ENCODE results near the gene OTC.

OTC gene

DNA sequence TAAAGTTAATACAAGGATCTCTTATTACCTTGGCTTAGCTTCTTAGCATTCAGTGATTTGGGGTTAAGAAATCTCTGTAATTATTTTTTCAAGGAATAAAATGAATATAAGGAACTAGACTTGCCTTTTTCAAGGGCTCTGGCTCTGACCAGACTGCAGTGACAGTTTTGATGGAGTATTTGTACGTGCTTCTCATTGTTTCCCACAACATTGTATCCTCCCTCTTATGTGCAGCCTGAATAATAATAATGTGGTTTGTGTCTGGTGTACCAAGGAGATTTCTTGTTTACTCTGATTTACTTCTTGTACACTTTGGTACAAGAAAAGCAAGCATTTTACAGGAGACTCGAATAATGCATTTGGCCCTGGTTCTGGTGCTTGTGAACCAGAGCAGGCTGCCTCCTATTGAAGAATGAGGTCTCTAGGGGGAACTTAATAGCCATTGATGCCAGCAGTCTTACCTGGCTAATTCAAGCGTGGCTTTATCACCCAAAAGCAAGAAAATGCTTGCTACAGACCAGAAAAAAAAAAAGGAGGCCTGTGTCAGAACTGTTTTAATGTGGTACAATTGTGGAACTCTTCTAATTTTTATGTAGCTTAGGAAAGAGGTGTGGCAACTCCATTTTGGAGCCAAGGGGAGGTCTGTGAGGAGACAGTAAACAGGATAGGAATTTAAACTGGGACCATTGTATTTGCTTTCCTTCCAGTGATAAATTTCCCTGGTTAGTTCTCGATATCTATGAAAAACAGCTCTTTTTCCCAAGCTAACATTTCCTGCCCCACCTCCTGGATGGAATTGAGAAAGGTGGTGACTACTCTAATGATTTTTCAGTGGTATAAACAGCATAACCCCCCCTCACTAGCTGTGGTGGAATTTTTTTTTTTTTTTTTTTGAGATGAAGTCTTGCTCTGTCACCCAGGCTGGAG is 5.6 kb downstream of the OTC start:
- DNase-seq = no peak

DNA sequence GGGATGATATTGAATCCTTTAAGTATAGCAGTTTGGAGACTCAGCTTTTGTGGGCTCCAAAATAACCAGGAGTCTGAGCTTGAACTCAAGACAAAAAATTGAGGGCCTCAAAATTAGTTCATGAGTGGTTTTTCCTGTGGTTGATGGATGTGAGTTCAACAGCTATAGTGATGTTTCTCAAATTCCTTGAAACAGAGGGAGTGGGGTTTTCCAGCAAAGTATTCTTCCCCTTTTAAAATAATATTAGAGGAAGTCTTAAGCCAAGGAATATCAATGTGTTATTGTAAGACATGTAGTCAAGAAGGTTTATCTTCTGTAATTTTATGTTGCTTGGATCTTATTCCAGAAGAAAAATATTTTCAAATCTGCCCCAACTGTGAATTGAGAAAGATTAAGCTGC is 10.6 kb downstream of the OTC start:
- DNase-seq = no peak

DNA sequence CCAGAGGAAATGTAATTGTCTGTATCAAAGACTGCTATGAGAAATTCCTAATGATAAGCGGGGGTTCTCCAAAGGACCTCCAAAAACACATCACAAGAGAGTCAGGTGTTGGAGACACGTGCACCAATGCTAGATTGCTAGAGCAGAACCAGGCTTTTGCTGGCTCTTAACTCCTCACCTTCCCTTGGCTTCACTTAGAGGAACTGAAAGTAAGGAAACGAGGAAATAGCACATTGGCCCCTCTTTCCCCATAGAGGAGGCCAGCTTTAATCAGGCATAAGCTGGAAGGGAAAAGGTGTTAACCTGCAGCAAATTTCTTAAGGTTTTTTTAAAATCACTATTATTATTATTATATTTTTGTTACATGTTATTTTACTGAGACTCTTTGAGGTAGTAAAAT is 13.6 kb downstream of the OTC start:
- DNase-seq = no peak

DNA sequence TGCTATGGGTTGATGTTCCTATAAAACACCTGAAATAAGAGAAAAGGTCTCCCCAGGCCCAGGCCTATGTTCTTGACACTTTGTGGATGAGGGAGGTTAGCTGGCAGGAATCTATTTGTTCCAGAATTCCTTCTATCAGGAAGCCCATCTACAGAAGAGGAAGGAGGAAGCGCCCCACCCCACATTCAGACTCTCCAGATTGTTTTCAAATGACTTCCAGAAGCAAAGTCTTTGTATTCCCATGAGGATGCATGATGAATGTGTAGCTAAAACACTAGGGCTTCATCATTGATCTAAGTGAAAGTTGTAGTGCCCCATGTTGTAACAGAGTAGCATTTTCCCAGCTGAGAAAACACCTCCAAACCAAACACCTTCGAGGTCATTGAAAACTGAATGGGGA is 16.4 kb downstream of the OTC start:
- no peak for DNase-seq

DNA sequence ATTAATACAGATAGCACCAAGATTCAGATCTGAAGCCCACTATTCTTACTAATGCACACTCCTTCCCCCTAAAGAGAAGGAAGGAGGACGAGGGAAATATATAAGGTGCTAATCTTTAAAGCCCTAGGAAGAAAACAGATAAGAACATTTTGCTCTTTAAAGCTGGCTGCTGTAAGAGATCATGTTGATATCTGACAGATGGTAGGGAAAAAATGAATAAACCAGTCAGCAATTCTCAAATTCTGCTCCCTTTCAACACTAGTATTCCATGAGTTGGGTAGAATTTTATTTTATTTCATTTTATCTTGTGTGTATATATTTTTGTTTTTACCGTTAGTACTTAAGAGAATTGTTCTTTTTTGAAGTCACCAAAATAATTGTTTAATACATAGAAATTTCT is 19.2 kb downstream of the OTC start:
- DNase-seq = no peak

DNA sequence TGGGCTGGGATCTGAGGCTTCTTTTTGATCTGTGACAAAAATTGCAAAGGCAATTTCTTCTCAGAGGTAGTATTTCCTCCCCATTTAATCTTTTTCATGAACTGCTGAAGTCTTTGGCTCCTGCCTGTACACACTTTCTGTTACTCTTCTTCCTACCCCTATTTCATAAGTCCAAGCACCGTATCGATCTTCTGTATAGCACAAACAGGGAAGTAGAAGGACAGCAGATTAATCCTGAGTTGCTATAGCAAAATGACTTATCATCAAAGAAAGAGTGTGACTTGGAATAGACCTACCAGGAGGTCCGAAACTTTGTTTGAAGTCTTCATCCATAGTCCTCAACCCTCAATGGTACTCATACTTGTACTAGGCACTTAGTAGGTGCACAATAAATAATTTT is 22.0 kb downstream of the OTC start:
- DNase-seq = no peak

DNA sequence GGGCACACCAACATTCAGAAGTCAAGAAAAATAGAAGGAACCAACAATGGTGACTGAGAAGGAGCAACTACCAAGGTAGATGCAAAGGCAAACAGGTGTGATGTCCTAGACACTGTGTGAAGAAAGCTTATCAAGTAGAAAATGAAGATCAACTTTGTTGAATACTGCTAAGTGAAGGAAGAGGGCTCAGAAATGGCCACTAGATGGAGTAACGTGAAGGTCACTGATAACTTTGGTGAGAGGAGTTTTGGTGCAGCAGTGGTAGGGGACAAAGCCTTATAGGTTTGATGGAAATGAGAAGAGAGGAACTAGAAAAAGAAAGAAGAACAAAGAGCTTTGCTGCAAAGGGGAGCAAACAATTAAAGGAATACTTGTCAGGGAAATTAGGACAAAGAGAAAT is 23.5 kb downstream of the OTC start:
- no peak for DNase-seq

DNA sequence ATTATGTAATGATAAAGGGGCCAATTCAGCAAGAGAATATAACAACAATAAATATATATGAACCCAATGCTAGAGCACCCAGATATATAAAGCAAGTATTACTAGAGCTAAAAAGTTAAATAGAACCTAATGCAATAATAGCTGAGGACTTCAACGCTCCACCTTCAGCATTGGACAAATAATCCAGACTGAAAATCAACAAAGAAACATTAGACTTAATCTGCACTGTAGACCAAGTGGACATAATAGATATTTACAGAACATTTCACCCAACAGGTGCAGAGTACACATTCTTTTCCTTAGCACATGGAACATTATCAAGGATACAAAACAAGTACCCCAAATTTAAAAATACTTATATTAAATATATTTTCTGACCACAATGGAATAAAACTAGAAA is 24.3 kb downstream of the OTC start:
- no peak for DNase-seq

DNA sequence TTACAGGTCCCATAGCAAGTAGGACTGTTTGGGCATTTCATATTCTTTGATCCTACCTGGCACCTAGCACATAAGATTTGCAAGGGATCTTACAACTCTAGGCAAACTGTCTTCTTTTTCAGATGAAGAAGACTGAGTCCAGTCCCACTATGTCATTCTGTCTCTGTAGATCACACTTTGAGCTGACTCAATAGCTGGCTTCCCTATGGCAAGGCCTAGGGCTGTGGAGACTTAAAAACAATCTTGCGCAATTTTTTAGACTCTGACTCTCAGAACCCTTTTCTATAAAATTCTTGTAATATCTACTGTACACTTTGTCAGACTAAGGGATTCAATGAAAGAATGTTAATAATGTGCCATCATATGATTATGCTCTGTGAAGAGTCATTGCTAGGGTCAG is 26.7 kb downstream of the OTC start:
- DNase-seq = no peak

DNA sequence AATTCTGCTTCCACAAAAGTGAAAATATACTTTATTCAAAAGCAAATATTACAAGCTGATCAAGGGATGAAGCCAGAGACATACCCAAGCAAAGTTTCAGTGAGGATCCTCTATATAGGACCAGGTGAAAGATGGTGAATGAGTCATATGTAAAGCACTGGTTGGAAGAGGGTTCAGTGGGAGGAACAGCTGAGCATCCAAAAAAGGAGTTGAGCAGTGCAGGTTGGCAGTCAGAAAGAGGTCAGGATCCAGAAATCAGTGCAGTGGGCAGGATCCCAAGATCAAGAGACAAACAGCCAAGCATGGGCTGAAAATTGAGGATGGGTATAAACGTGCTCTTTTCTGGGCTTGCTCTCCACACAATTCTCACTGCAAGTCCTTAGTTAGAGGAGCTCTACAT is 30.3 kb downstream of the OTC start:
- DNase-seq = no peak

DNA sequence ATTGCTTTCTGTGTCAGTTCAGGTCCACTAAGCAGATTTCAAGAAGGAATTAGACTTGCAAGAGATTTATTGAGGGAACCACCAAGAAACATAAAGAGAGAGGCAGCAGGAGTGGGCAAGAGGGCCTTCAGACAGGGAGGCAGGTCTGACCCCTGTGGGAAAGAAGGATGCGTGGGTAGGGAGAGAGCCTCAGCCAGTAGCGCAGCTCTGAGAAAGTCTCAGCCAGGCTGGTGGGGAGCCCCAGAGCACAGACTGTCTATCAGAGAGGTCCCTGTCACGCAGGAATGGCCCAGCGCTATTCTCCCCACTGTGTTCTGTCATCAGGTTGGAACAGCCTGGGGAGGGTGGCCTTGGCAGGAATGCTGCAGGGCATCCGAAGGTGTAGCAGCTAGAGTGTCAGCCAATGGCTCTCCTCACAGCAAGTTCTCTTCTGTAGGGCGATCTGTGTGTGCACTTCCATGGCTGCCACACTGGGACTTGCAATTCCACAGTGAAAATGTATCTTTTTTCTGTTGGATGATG is 48.0 kb downstream of the OTC start:
- DNase-seq = no peak

DNA sequence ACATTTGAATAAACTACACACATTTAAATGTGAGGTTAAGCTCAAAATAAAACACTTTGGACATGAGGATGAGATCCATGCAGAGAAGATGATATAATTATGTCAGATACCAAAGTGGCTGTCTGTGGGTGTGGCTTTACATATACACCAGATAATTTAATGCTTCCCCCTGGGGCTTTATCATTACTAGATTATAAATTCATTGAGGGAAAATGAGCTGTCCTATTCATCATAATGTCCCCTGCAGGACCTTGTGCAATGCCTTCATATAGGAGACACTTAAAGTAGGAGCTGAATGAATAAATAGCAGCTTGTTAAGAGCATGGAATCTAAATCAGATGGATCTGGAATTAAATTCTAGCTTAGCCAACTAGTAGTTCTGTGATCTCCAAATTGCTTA is 49.7 kb downstream of the OTC start:
- no peak for DNase-seq

DNA sequence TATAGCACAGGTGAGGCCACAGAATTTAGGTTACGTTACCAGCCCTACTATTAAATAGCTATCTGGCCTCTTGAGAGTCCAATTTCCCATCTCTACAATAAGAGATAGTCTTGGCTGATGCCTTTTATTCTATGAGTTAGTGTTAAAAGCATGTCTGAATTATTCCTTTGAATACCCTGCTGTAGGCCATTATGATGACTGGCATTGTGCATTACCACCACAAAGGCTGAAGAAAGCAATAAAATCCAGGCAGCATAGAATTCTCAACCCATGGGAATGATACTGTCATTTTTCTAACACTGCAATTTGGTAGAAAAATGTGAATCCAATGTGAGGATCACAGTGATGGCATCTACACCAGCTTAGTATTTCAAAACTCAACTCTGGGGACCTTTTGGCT is 51.4 kb downstream of the OTC start:
- DNase-seq = no peak

DNA sequence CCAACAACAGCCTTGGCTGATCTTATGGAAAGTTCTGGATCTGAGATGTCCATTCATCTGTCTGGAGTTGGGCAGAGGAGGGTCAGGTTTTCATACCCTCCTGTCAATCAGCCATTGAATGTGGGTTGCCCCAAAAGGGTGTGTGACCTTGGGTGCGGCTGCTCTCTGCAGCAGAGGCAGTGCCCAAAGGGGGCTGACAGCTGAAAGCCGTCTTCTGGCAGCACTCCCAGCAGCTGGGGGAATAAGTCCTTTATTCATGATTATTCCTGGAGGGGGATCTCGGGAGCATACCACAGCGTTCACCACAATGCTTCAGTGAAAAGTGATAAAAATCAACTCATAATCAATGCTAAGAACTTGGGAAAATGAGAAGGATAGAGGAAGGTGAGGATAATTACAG is 54.7 kb downstream of the OTC start:
- DNase-seq = no peak

DNA sequence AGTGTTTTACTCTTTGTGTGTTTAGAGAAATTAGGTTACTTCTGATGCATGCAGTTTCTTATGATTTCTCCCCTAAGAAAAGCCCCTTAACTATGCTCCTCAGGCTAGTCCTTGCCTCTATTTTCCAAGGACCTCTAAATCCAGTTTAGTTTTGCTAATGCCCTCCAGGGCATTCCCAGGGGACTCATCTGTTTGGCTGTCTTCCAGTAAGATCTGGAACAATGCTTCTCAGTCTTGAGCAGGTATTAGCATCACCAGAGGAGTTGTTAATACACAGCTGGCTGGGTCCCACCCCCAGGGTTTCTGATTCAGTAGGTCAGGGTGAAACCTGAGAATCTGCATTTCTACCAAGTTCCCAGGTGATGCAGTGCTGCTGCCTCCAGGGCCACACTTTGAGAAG is 56.9 kb downstream of the OTC start:
- no peak for DNase-seq

DNA sequence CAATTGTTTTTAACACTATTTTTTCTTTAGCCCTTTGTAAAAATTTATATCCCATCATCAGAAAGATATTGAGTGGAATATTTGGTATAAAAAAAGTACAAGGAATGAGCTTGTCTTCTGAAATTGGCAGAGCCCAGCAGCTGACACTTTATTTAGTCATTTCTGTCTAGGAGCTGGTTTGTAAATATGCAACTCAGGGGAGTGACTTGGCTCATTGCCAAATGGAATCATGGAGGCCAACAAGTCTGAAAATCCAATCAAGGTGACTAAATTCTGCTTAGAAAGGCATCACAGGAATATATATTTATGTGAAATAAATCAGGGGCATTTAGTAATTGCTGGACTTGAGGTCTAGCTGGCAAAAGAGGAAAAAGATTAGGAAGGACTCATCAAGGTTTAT is 74.4 kb downstream of the OTC start:
- no peak for DNase-seq

DNA sequence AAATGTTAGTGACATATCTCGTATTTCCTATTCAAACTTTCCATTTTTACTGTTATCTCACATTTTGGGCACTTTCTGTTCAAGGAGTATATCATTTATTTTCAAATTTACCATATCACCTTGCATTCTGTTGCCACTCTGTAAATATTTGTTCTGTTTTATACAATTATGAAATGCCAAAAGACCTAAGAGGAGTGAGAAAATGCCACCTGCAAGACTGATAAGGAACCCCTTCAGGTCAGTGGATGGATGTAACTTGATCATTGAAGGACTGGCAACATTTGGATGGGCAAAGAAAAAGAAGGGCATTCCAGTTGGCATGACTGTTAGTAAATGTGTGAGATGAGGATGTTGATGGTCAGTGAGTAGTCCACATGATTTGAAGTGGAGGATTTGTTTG is 79.1 kb downstream of the OTC start:
- no peak for DNase-seq

DNA sequence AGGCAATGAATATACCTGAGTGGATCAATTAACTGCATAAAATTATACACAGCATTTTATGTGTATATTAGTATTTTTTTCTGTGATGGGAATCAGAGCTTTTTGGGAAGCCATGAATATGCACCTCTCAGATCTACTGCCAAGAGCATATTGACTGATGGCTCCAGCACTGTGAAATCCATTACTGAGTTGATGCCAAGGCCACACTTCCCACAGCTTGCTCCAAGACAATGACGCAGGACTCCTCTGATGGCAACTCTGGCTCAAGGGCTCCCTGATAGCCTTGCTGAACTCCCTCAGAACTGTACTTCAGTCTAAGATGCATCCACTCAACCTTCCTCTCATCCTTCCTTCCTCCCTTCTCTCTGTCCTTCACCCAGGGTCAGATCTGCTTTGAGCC is 82.7 kb downstream of the OTC start:
- no peak for DNase-seq

DNA sequence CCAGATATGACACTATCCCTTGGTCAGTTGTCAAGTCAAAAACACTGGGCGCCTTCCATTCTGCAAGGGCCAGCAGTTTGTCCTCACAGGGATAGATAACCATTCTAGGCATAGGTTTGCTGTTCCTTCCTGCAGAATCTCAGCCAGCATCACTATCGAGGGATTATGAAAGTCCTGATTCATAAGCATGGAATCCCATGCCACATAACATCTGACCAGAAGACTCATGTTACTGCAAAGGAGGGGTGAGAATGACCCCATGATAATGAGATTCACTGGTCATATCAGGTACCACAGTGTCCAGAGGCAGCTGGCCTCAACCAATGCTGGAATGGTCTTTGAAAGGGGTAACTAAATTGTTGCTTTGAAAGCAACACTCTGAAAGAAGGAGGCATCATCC is 84.7 kb downstream of the OTC start:
- DNase-seq = no peak

DNA sequence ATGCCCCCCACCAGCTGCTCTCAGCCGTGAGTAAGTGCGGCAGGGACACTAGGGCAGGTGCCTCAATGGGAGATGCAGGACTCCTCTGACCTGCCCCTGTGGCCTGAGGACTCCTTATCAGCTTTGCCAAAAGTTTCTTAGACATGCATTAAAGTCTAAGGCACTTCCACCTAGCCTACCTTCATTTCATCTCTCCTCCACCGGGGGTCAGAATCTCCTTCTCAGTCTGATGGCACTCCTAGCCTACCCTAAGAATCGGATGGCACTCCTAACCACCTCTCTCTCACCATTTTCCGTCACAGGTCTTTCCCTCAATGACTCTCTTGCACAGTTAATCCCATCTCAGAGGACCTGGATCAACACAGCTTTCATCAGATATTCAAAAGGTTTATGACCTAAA is 85.9 kb downstream of the OTC start:
- no peak for DNase-seq

DNA sequence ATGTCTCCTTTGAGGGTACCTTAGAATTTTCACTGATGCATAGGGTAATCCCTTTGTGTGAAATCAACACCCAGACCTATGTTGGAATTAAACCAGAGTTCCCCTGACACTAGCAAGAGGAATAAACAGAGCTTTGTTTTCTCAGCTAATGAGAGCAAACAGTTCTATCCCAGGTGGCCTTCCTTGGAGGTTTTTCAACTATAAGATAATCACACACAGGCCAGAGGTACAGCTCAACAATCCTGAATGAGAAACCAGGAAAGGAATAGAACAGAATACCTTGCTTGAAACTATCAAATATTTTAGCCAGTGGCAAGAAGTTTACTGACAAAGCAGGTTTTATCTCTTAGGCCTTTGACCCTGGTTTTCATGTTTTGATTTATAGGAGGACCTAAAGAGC is 100.2 kb downstream of the OTC start:
- no peak for DNase-seq

DNA sequence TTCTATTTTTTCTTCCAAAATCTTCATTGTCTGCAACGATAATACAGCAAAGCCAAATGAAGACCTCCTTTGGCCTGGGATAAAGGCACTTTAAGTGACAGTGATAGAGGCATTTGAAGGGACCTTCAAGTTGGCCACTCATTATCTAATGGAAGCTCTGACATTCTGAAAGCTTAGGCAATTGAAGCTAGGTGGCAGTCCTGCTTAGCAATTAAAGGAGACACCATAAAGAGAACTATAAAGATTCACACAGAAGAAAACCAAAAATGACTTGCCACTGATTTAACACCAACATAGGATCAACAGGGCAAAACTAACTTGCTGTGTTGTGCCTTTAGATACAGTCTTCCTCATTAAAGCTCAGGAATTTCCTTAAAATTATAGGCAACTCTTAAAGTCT is 105.7 kb downstream of the OTC start:
- no peak for DNase-seq

DNA sequence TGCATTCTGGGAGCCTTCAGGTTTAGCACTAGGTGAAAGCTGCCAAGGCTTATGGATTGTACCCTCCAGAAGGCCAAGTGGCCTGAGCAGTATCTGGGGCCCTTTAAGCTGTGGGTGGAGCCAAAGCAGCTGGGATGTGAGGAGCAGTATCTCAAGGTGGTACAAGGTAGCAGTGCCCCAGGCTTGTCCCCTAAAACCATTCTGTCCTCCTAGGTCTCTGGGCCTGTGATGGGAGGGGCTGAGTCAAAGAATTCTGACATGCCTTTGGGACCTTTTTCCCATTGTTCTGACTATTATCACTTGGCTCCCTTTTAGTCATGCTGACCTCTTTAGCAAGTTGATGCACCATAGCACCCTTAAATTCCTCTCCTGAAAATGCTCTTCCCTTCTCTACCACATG is 109.9 kb downstream of the OTC start:
- no peak for DNase-seq

DNA sequence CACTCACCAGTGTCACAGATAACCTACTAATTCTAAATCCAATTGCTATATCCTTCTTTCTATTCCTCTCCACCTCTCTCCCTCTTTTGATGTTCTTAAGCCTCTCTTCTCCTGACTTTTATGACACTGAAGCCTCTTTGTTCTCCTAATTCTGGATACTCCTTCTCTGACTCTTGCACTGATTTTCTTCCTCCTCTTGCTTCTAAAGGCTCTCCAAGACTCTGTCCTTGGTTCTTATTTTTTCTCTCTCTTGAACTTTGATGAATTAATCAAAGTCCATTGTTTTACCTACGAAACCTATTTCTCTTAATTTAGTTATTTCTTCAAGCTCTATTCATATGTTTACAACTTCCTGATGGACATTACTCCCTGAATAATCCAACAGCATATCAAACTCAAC is 113.3 kb downstream of the OTC start:
- DNase-seq = no peak

DNA sequence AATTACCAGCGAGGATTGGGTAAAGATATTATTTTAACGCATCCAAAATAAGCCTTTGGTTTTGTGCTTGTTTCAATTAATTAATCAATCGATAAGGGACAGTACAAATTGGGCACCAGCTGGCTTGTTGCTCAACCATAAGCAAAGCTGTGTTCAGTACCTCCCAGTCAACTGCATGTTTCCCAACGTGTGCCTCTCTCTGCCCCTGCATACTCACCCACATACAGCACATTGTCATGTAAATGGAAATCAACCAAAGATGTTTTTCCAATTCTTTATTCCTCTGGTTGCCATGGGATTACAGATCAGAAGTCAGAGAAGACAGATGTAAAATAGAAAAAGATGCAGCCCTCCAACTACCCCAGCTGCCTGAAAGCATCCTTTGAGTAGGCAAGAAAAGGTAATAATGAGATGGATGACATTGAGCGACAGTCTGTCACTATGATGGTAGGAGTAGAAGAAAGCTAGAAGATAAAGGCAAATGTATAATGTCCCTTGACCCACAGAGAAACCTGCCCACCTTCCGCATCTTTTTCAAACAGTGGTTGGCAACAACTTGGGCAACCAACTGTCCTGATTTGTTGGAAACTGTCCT is 116.3 kb downstream of the OTC start:
- DNase-seq = no peak

Data from CD4-positive, alpha-beta T cell treated with Interleukin-21 for 1 hour (primary cell).